Ovary (tissue), 9 donors: ENCODE measurements around the gene WNK2. TPM values are rescaled to one million over a fixed set of nuclear protein-coding genes. Genes with fewer than 3 reads are reported as not detected.

Experiments
- DNase-seq, 5 donors: peaks; one replicate each; pipeline ENCODE4 v3.0.0-alpha.2; 2019 to 2020
- H3K27ac ChIP-seq, 2 donors: fragments of 200-600 bp; one replicate each; pipeline versions ENCODE4 v1.5.1 to v1.8.0; 2019 to 2022
- H3K27me3 ChIP-seq: fragments of 200-600 bp; one replicate; pipeline ENCODE4 v1.8.0; 2022
- H3K36me3 ChIP-seq: fragments of 200-600 bp; sonication (generic); one replicate; pipeline ENCODE4 v1.5.1; 2019
- H3K4me1 ChIP-seq: one replicate; pipeline ENCODE4 v1.8.1; 2013; ENCODE audit warnings: mild to moderate bottlenecking, moderate library complexity; ENCODE audit not compliant: insufficient read depth
- H3K4me3 ChIP-seq: fragments of 200-600 bp; sonication (generic); one replicate; pipeline ENCODE4 v1.5.1; 2017
- H3K9me3 ChIP-seq, 2 donors: fragments of 200-600 bp in 1 of 2; sonication (generic) in 1 of 2; one replicate each; pipeline versions ENCODE4 v1.5.1 to v1.8.1; 2013 to 2019; ENCODE audit warnings: mild to moderate bottlenecking in 1 of 2, moderate library complexity in 1 of 2
- CTCF ChIP-seq, 3 donors: fragments of 450-650 bp in 2 of 3; fragments of 200-600 bp in 1 of 3; IDR thresholded peaks; one replicate each; pipeline versions ENCODE4 v1.5.1 to v1.8.0; 2016 to 2022; ENCODE audit warnings: antibody characterized with exemption in 3 of 3, mild to moderate bottlenecking in 1 of 3
- EP300 ChIP-seq: sonication (generic); formaldehyde crosslinking; IDR thresholded peaks from one replicate; pipeline ENCODE4 v1.6.1; 2017; ENCODE audit warnings: antibody characterized with exemption
- POLR2A ChIP-seq: fragments of 450-650 bp; IDR thresholded peaks from one replicate; pipeline ENCODE4 v1.6.1; 2017; ENCODE audit warnings: antibody characterized with exemption, mild to moderate bottlenecking, moderate library complexity
- WGBS, 3 donors: extraction: QIAGEN DNeasy Blood & Tissue Kit in 1 of 3; methylation state at CpG; one replicate each; pipeline versions ENCODE4 v1.1.5 to v1.1.7; 2013 to 2017; 5-methylcytosine and 5-hydroxymethylcytosine counted together
- intact Hi-C, 4 donors: fragments of 100-400 bp; cut with DNase I; formaldehyde crosslinking; loops; one replicate each; pipeline versions ENCODE4 v1.11.0 to v1.15.1; 2022 to 2023
- polyA plus RNA-seq, 2 donors: library from polyadenylated mRNA; stranded (reverse); fragments of 200-250 nt in 1 of 2; fragments of 350-450 nt in 1 of 2; fragmentation: Illumina TruSeq in 1 of 2; extraction: RNeasy Lipid Tissue Mini Kit (QIAGEN cat#74804) in 1 of 2; gene quantifications; one replicate each; pipeline ENCODE4 v1.2.3, GENCODE V29; 2013 to 2014
- total RNA-seq, 7 donors: library from RNA; depleted of rRNA in 2 of 7; stranded (reverse); fragments of >200 nt in 2 of 7; fragmentation: NEBNext Ultra II Directional in 3 of 7; extraction: Animal tissue kit (Norgen Biotek cat#: 25700) in 3 of 7; gene quantifications; one replicate each; pipeline versions ENCODE4 v1.1.0 to v1.2.4, GENCODE V29; 2016 to 2023
- donor health status: DM: no; HTN: no; CAD: no; lungs with moderate emphysema.
- donor health status: DM: no; HTN: no; CAD: no.
- donor health status: Bipolar disorder and iron deficiency.
- donor health status: DM: yes; HTN: yes; CAD: no.
- donor health status: DM: no; HTN: no; CAD: no.
- donor health status: DM: yes; HTN: yes; CAD: no.

The WNK2 gene
- total and polyA plus RNA-seq, 9 donors: 0.53 to 24.7 (median 4.4) TPM

GRCh38 chr9:93257808-93258331 is 73.9 kb downstream of the WNK2 start:
- DNase-seq: peak in 2 of 5 donors; percentile 3 to 12
- WGBS, 3 donors: 82 to 89% (median 82%) methylated on average over 12 of the region's 12 CpGs

GRCh38 chr9:93258419-93258817 is 74.5 kb downstream of the WNK2 start:
- Histone ChIP-seq H3K36me3 (no peaks in the 10 kb centered on the region), H3K9me3 (no peaks in the 10 kb centered on the region), H3K27ac (no peak overlapping the region), H3K27me3 (no peaks in the 10 kb centered on the region), H3K4me3 (no peak overlapping the region), H3K4me1 (no peaks in the 10 kb centered on the region)
- intact Hi-C loops: no loop called here
- DNase-seq: no peak
- 86 to 92% (median 89%) methylated on average over 4 of the region's 4 CpGs for WGBS, 3 donors
- no peak for TF ChIP-seq CTCF (IDR thresholded peaks at IDR 0.05)
- TF ChIP-seq POLR2A: no peak
- TF ChIP-seq EP300: no peak

More at GRCh38 chr9:93257808-93258331, 73.9 kb downstream of the WNK2 start:
- no peak for TF ChIP-seq EP300
- TF ChIP-seq POLR2A: no peak
- no peak for TF ChIP-seq CTCF (IDR thresholded peaks at IDR 0.05)
- no peak overlapping the region for H3K4me3 ChIP-seq
- H3K9me3 ChIP-seq: no peaks in the 10 kb centered on the region
- H3K4me1 ChIP-seq: no peaks in the 10 kb centered on the region
- intact Hi-C loops: no loop called here
- H3K27ac ChIP-seq: no peak overlapping the region
- no peaks in the 10 kb centered on the region for H3K36me3 ChIP-seq
- H3K27me3 ChIP-seq: no peaks in the 10 kb centered on the region

DNA sequence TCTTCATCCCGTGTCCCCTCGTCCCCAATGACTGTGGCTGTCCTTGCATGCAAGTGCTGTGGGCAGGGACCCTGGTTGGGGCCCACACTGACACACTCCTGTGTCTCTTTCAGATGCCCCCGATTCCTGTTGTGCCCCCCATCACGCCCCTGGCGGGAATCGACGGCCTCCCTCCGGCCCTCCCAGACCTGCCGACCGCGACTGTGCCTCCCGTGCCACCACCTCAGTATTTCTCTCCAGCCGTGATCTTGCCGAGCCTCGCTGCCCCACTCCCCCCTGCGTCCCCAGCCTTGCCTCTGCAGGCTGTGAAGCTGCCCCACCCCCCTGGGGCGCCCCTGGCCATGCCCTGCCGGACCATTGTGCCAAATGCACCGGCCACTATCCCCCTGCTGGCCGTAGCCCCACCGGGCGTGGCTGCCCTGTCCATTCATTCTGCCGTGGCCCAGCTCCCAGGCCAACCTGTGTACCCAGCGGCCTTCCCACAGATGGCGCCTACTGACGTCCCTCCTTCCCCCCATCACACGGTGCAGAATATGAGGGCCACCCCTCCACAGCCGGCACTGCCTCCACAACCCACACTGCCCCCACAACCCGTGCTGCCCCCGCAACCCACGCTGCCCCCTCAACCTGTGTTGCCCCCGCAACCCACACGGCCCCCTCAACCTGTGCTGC is 75.0 kb downstream of the WNK2 start:
- no peak for TF ChIP-seq CTCF (IDR thresholded peaks at IDR 0.05)
- no peak for TF ChIP-seq EP300
- TF ChIP-seq POLR2A: no peak
- WGBS, 3 donors: 82 to 87% (median 83%) methylated on average over 33 of the region's 33 CpGs
- intact Hi-C loops: no loop called here
- Histone ChIP-seq H3K27ac (no peak overlapping the region), H3K36me3 (no peaks in the 10 kb centered on the region), H3K9me3 (no peaks in the 10 kb centered on the region), H3K4me3 (no peak overlapping the region), H3K4me1 (no peaks in the 10 kb centered on the region), H3K27me3 (no peaks in the 10 kb centered on the region)
- peak in 3 of 5 donors; percentile 11 to 26 (median 12) for DNase-seq

GRCh38 chr9:93259490-93260262 is 75.7 kb downstream of the WNK2 start:
- H3K27ac ChIP-seq: no peak overlapping the region
- intact Hi-C loops: no loop called here
- H3K4me3 ChIP-seq: no peak overlapping the region
- peak in 2 of 5 donors; percentile 4 to 21 for DNase-seq
- H3K9me3 ChIP-seq: no peaks in the 10 kb centered on the region
- no peaks in the 10 kb centered on the region for H3K27me3 ChIP-seq
- 83 to 86% (median 84%) methylated on average over 20 of the region's 20 CpGs for WGBS, 3 donors
- H3K36me3 ChIP-seq: no peaks in the 10 kb centered on the region
- TF ChIP-seq EP300 (no peak), CTCF (IDR thresholded peaks at IDR 0.05) (no peak), POLR2A (no peak)
- no peaks in the 10 kb centered on the region for H3K4me1 ChIP-seq
